IMR-90 (cell line): Measurements from ENCODE around the gene RYR3. TPM values are rescaled to one million over a fixed set of nuclear protein-coding genes. Genes with fewer than 3 reads are reported as not detected.

Source experiments
- ATAC-seq: fragments of 200-7000 bp; cut with Tn5 transposase; 2 replicates; pipeline ENCODE4 v1.9.1; 2020; ENCODE audit warnings: low read depth, mild to moderate bottlenecking, moderate library complexity
- BruUV-seq: library from RNA; stranded (reverse); fragments of 400-500 nt; replicated peaks from 2 replicates; lab custom pipeline; 2021; lab: Mats Ljungman, UMichigan
- CTCF ChIA-PET: fragments of 300-600 bp; formaldehyde crosslinking; extraction: SDS; loops from one replicate; lab custom pipeline; 2021; ENCODE audit warnings: antibody characterized with exemption; lab: Yijun Ruan, JAX
- POLR2A ChIA-PET: fragments of 300-600 bp; sonication (Branson Sonifier 250); formaldehyde crosslinking; loops from one replicate; lab custom pipeline; 2022; ENCODE audit warnings: antibody characterized with exemption; ENCODE audit not compliant: unreplicated experiment; lab: Charles Lee
- DNase-seq: peaks from one replicate; pipeline ENCODE4 v3.0.0; 2013
- H2AFZ ChIP-seq: replicated peaks from 2 replicates; pipeline ENCODE3; 2013; ENCODE audit warnings: low read length, mild to moderate bottlenecking; ENCODE audit not compliant: poor library complexity
- H2AK5ac ChIP-seq: 2 replicates; pipeline ENCODE4 v1.6.1; 2013; ENCODE audit warnings: low read depth, low read length, inconsistent platforms
- H2AK9ac ChIP-seq: replicated peaks from 2 replicates; pipeline ENCODE3; 2013; ENCODE audit warnings: mild to moderate bottlenecking, low read depth, low read length, moderate library complexity; ENCODE audit not compliant: poor library complexity
- H2BK120ac ChIP-seq: 2 replicates; pipeline ENCODE4 v1.6.1; 2013; ENCODE audit warnings: low read depth, low read length, inconsistent platforms
- H2BK15ac ChIP-seq: 3 replicates; pipeline ENCODE4 v1.6.1; 2013; ENCODE audit warnings: low read depth, low read length, inconsistent platforms
- H2BK20ac ChIP-seq: 2 replicates; pipeline ENCODE4 v1.6.1; 2013; ENCODE audit warnings: low read depth, mild to moderate bottlenecking, inconsistent platforms, low read length, moderate library complexity
- H2BK5ac ChIP-seq: 2 replicates; pipeline ENCODE4 v1.6.1; 2013; ENCODE audit warnings: mild to moderate bottlenecking, low read depth, low read length, inconsistent platforms; ENCODE audit not compliant: poor library complexity, severe bottlenecking
- H3K14ac ChIP-seq: replicated peaks from 2 replicates; pipeline ENCODE4 v1.6.1; 2013; ENCODE audit warnings: low read depth, low read length, inconsistent platforms
- H3K18ac ChIP-seq: 2 replicates; pipeline ENCODE4 v1.6.1; 2013; ENCODE audit warnings: low read depth, low read length, control low read depth
- H3K23ac ChIP-seq: 2 replicates; pipeline ENCODE4 v1.6.1; 2013; ENCODE audit warnings: low read depth, low read length, inconsistent platforms
- H3K27ac ChIP-seq: 2 replicates; pipeline ENCODE4 v1.5.1; 2013; ENCODE audit warnings: mild to moderate bottlenecking, control low read depth, low read length; ENCODE audit not compliant: insufficient read depth
- H3K27me3 ChIP-seq: 2 replicates; pipeline ENCODE4 v1.6.1; 2013; ENCODE audit warnings: low read length; ENCODE audit not compliant: control insufficient read depth, insufficient read depth
- H3K36me3 ChIP-seq: 2 replicates; pipeline ENCODE4 v1.6.1; 2013; ENCODE audit warnings: low read length, mixed read lengths; ENCODE audit not compliant: control insufficient read depth, insufficient read depth
- H3K4ac ChIP-seq: 2 replicates; pipeline ENCODE4 v1.6.1; 2013; ENCODE audit warnings: low read depth, low read length, inconsistent platforms
- H3K4me1 ChIP-seq: 2 replicates; pipeline ENCODE4 v1.6.1; 2013; ENCODE audit warnings: low read length, mixed read lengths; ENCODE audit not compliant: control insufficient read depth, insufficient read depth
- H3K4me2 ChIP-seq: 2 replicates; pipeline ENCODE4 v1.6.1; 2013; ENCODE audit warnings: low read depth, mild to moderate bottlenecking, control low read depth, low read length, moderate library complexity
- H3K4me3 ChIP-seq: 2 replicates; pipeline ENCODE4 v1.5.1; 2013; ENCODE audit warnings: low read depth, mild to moderate bottlenecking, control low read depth, low read length, moderate library complexity; ENCODE audit not compliant: insufficient read depth
- H3K56ac ChIP-seq: 2 replicates; pipeline ENCODE4 v1.6.1; 2013; ENCODE audit warnings: low read length, inconsistent platforms; ENCODE audit not compliant: insufficient read depth; ENCODE audit errors: extremely low read depth
- H3K79me1 ChIP-seq, 2 experiments: 2 replicates each; pipeline ENCODE4 v1.6.1; 2013; ENCODE audit warnings: low read length in 2 of 2, inconsistent platforms in 1 of 2, low read depth in 1 of 2
- H3K9ac ChIP-seq: 2 replicates; pipeline ENCODE4 v1.6.1; 2013; ENCODE audit warnings: low read depth, low read length, control low read depth
- H3K9me1 ChIP-seq: 2 replicates; pipeline ENCODE4 v1.6.1; 2013; ENCODE audit warnings: low read length, inconsistent platforms; ENCODE audit not compliant: insufficient read depth
- H3K9me3 ChIP-seq: 2 replicates; pipeline ENCODE4 v1.6.1; 2013; ENCODE audit warnings: low read length; ENCODE audit not compliant: control insufficient read depth, insufficient read depth
- H4K20me1 ChIP-seq: 2 replicates; pipeline ENCODE4 v1.6.1; 2013; ENCODE audit warnings: low read length, inconsistent platforms; ENCODE audit not compliant: insufficient read depth
- H4K5ac ChIP-seq: 2 replicates; pipeline ENCODE4 v1.6.1; 2013; ENCODE audit warnings: mild to moderate bottlenecking, low read depth, low read length, control low read depth
- H4K8ac ChIP-seq, 2 experiments: 2 replicates each; pipeline ENCODE4 v1.6.1; 2013; ENCODE audit warnings: low read depth in 2 of 2, low read length in 2 of 2, control low read depth in 1 of 2, inconsistent platforms in 1 of 2
- H4K91ac ChIP-seq: 2 replicates; pipeline ENCODE4 v1.6.1; 2013; ENCODE audit warnings: low read depth, low read length, inconsistent platforms; ENCODE audit not compliant: insufficient read depth
- CEBPB ChIP-seq: IDR thresholded peaks from 2 replicates; pipeline ENCODE4 v1.6.1; 2012; ENCODE audit warnings: low read depth, low read length, improper control_type of control experiment
- CHD1 ChIP-seq: IDR thresholded peaks from 2 replicates; pipeline ENCODE4 v1.6.1; 2012; ENCODE audit warnings: low read depth, low read length, improper control_type of control experiment
- ELK1 ChIP-seq: fragments of 150-350 bp; IDR thresholded peaks from 2 replicates; pipeline ENCODE4 v1.6.1; 2016; ENCODE audit warnings: low read depth, mild to moderate bottlenecking, low read length, moderate library complexity, borderline replicate concordance
- FOS ChIP-seq: fragments of 150-350 bp; IDR thresholded peaks from 2 replicates; pipeline ENCODE4 v1.6.1; 2016; ENCODE audit warnings: low read depth, low read length
- MAFK ChIP-seq: IDR thresholded peaks from 2 replicates; pipeline ENCODE4 v1.6.1; 2012; ENCODE audit warnings: low read depth, low read length, improper control_type of control experiment
- RCOR1 ChIP-seq: IDR thresholded peaks from 2 replicates; pipeline ENCODE4 v1.6.1; 2012; ENCODE audit warnings: mild to moderate bottlenecking, low read length, improper control_type of control experiment; ENCODE audit not compliant: insufficient replicate concordance
- SMC3 ChIP-seq: fragments of 150-350 bp; IDR thresholded peaks from 2 replicates; pipeline ENCODE4 v1.6.1; 2016; ENCODE audit warnings: low read depth, mild to moderate bottlenecking, antibody characterized with exemption, low read length, moderate library complexity
- WGBS, 2 experiments: methylation state at CpG; one replicate each; pipeline versions ENCODE4 v1.1.5 to v1.1.7; 2013; ENCODE audit warnings: missing lambda C conversion rate in 2 of 2; ENCODE audit not compliant: insufficient read length in 1 of 2; ENCODE audit errors: extremely low coverage in 2 of 2; 5-methylcytosine and 5-hydroxymethylcytosine counted together
- dilution Hi-C: fragments of 300-500 bp; cut with HindIII; formaldehyde crosslinking; loops from one replicate; pipeline ENCODE4 v1.14.3; 2018; ENCODE audit warnings: low sequenced_read_pairs; ENCODE audit not compliant: unreplicated experiment
- in situ Hi-C: fragments of 300-500 bp; cut with MboI; formaldehyde crosslinking; loops from 3 replicates; pipeline ENCODE4 v1.14.3; 2019; ENCODE audit warnings: low sequenced_read_pairs, inconsistent platforms, mixed read lengths
- intact Hi-C: fragments of 100-400 bp; cut with micrococcal nuclease; formaldehyde crosslinking; loops from 2 replicates; pipeline ENCODE4 v1.10.0; 2022
- polyA plus RNA-seq, 3 experiments: library from polyadenylated mRNA; depleted of rRNA; stranded (reverse); fragments of >200 nt; gene quantifications; 2 replicates each; pipeline ENCODE4 v1.2.3, GENCODE V29; 2012; ENCODE audit warnings: low replicate concordance in 1 of 3
- total RNA-seq: library from RNA; depleted of rRNA; stranded (reverse); fragments of >200 nt; gene quantifications from 2 replicates; pipeline ENCODE4 v1.2.3, GENCODE V29; 2012
- TF ChIP-seq, protein P1 (sequence below): conservative IDR thresholded peaks from 2 replicates; pipeline ENCODE4 v1.5.1; 2012; ENCODE audit warnings: mild to moderate bottlenecking, low read depth, low read length, improper control_type of control experiment

RYR3 gene
- total and polyA plus RNA-seq, 2 of the 4 experiments (the other 2 are of a cell fraction): 0.18 TPM; not detected in 1

DNA sequence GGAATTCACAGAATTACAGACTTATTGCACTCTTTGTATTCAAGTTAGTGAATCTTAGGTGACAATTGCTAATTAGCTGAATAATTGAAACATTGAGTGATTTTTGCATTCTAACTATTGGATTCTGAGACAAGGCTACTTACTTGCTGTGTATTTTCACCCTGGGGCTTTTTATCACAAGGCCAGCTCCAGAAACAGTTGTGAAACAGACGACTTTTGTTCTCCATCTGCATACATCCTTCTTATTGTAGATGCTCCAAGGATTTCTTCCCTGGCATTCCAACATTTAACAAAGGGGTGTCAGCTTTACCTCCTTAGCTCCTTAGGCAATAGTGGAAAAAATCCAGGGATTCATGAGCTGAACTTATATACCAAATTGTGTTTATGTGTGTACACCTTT is 424.4 kb downstream of the RYR3 start:
- Histone ChIP-seq H2AK9ac (no peak overlapping the region), H3K4ac (no peak overlapping the region), H3K27me3 (peaks cover 16% of the 10 kb centered on the region), H3K4me1 (no peaks in the 10 kb centered on the region), H2BK15ac (no peak overlapping the region), H4K5ac (no peak overlapping the region), H3K23ac (no peak overlapping the region), H3K27ac (no peak overlapping the region), H3K9ac (no peak overlapping the region), H3K14ac (no peak overlapping the region), H3K4me2 (no peak overlapping the region), H3K9me3 (no peaks in the 10 kb centered on the region), H2AFZ (no peak overlapping the region), H3K9me1 (no peaks in the 10 kb centered on the region), H3K4me3 (no peak overlapping the region), H2BK20ac (no peak overlapping the region), H3K79me1 (no peaks in the 10 kb centered on the region), H4K91ac (no peak overlapping the region), H3K18ac (no peak overlapping the region), H2BK5ac (no peak overlapping the region), H4K8ac (no peak overlapping the region), H3K36me3 (no peaks in the 10 kb centered on the region), H3K56ac (no peak overlapping the region), H2AK5ac (no peak overlapping the region), H4K20me1 (no peaks in the 10 kb centered on the region), H2BK120ac (no peak overlapping the region)
- ChIA-PET CTCF (interaction anchor here (0.6 to 1.0 kb wide), 4 partner anchors 21 to 240 kb away, joined by 3 to 6 read pairs (median 3); partner anchors contain the start of gene CHRM5), POLR2A (no interaction called here)
- intact Hi-C loops (loop anchor here (1.0 to 5.0 kb wide), 2 partner anchors 227 to 259 kb away; no protein-coding TSS in a partner anchor), dilution Hi-C loops (no loop called here), in situ Hi-C loops (loop anchor here (5.0 kb wide), 1 partner anchor 227 kb away; no protein-coding TSS in a partner anchor)
- WGBS, 2 experiments: no CpG with 5 or more reads among the region's 1 CpG
- ATAC-seq: no peak
- no TSS peak for BruUV-seq
- no peak for TF ChIP-seq CHD1
- TF ChIP-seq ELK1: no peak
- no peak for TF ChIP-seq RCOR1
- TF ChIP-seq MAFK: no peak
- TF ChIP-seq FOS: no peak
- no peak for TF ChIP-seq SMC3
- no peak for TF ChIP-seq CEBPB
- TF ChIP-seq, protein P1, sequence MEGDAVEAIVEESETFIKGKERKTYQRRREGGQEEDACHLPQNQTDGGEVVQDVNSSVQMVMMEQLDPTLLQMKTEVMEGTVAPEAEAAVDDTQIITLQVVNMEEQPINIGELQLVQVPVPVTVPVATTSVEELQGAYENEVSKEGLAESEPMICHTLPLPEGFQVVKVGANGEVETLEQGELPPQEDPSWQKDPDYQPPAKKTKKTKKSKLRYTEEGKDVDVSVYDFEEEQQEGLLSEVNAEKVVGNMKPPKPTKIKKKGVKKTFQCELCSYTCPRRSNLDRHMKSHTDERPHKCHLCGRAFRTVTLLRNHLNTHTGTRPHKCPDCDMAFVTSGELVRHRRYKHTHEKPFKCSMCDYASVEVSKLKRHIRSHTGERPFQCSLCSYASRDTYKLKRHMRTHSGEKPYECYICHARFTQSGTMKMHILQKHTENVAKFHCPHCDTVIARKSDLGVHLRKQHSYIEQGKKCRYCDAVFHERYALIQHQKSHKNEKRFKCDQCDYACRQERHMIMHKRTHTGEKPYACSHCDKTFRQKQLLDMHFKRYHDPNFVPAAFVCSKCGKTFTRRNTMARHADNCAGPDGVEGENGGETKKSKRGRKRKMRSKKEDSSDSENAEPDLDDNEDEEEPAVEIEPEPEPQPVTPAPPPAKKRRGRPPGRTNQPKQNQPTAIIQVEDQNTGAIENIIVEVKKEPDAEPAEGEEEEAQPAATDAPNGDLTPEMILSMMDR: no peak
- DNase-seq: no peak
